Esophagus muscularis mucosa (tissue), 3 donors: ENCODE measurements around the gene GRIFIN.

ENCODE experiments used
- CTCF ChIP-seq, 3 experiments: fragments of 200-600 bp in 2 of 3; fragments of 450-650 bp in 1 of 3; sonication (generic) in 2 of 3; IDR thresholded peaks; one replicate each; pipeline ENCODE4 v1.5.1; 2017 to 2019; ENCODE audit warnings: antibody characterized with exemption in 3 of 3, mild to moderate bottlenecking in 2 of 3, moderate library complexity in 1 of 3
- POLR2A ChIP-seq: fragments of 450-650 bp; IDR thresholded peaks from one replicate; pipeline ENCODE4 v1.6.1; 2017; ENCODE audit warnings: antibody characterized with exemption, moderate library complexity, mild to moderate bottlenecking, low read depth
- POLR2AphosphoS5 ChIP-seq, 2 donors: sonication (generic); formaldehyde crosslinking; IDR thresholded peaks; one replicate each; pipeline ENCODE4 v1.6.1; 2017; ENCODE audit warnings: antibody characterized with exemption in 2 of 2

GRCh38 chr7:2495418-2496299, 19.5 kb upstream of the GRIFIN start:
- TF ChIP-seq POLR2A (no peak), CTCF (IDR thresholded peaks at IDR 0.05) (no peak), POLR2AphosphoS5 (IDR thresholded peaks at IDR 0.05) (no peak)
